ENCODE data around the gene CNTNAP2.

CNTNAP2 gene

DNA sequence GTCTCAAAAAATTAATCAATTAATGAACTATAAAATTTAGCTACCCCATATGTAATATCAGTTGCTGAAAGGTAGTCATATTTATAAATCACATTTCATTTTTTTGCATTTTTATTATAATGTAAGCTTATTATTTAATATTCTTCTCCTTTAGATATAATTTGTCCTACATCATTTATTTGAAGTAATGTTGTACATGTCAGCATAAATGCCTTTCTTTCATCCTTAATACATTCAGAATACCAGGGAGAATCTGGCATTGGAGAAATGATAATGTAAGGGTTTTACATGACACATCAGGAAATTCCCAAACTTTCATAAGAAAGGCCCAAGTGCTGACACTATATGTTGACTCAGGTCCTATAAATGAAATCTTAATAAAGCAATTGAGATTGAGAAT lies 742.1 kb downstream of the CNTNAP2 start:
- Mint-ChIP-seq H3K4me1 (no peaks in the 10 kb centered on the region), H3K27me3 (no peaks in the 10 kb centered on the region), H3K9me3 (peaks cover 7% of the 10 kb centered on the region), H3K36me3 (no peaks in the 10 kb centered on the region), H3K27ac (no peak overlapping the region), H3K4me3 (no peak overlapping the region)
- CTCF ChIA-PET = no interaction called here
- DNase-seq = no peak

DNA sequence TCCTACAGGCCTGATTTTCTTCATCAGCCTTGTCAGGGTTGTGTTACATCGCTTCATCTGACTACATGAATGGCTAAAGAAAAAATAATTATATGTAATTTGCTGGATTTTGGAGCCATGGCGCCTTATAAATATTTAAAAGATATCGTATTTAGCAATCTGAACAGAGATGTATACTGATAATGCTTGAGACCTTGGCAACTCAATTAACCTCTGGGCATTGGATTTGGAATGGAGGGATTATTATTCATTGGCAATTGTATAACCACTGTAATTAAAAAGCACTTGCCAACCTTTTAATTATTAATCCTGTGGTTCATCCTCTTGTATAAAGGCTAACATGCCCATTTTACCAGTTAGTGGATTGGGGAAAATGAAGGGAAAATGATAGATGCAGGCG lies 745.1 kb downstream of the CNTNAP2 start:
- no peak overlapping the region for H3K27ac Mint-ChIP-seq
- H3K36me3 Mint-ChIP-seq = no peaks in the 10 kb centered on the region
- CTCF ChIA-PET = no interaction called here
- H3K4me1 Mint-ChIP-seq = no peaks in the 10 kb centered on the region
- peaks cover 6% of the 10 kb centered on the region for H3K9me3 Mint-ChIP-seq
- no peak for DNase-seq
- H3K27me3 Mint-ChIP-seq = no peaks in the 10 kb centered on the region
- H3K4me3 Mint-ChIP-seq = no peak overlapping the region

DNA sequence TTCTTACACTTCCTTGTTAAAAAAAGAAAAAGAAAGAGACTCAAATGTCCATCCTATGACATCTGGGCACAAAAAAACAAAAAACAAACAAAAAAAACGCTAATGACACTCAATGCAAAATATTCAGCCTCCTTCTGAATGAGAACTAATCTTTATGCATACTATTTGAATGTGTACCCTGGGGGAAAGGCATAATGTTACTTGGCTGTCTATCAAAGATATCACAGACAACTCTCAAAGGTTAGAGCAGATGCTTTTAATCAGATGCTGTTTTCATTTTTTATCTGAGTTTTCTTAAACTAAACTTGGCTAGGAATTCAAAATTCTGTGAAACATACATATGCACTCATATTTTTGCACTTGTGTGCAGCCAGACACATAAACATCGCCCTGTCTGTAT lies 745.8 kb downstream of the CNTNAP2 start:
- CTCF ChIA-PET = no interaction called here
- Mint-ChIP-seq H3K27me3 (no peaks in the 10 kb centered on the region), H3K4me1 (no peaks in the 10 kb centered on the region), H3K9me3 (peaks cover 6% of the 10 kb centered on the region), H3K36me3 (no peaks in the 10 kb centered on the region), H3K4me3 (no peak overlapping the region), H3K27ac (no peak overlapping the region)
- DNase-seq = no peak

DNA sequence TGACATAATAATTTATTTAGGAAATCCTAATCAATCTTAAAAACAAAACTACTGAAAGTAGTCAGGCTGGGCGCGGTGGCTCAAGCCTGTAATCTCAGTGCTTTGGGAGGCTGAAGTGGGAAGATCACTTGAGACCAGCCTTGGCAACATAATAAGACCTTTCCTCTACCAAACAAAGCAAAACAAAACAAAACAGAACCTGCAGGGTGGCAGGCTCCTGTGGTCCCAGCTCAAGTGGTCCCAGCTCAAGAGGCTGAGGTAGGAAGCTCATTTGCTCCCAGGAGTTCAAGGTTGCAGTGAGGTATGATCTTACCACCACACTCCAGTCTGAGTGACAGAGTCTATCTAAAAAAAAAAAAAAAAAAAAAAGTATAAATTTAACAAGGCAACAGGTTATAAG lies 748.0 kb downstream of the CNTNAP2 start:
- H3K27ac Mint-ChIP-seq = no peak overlapping the region
- H3K4me1 Mint-ChIP-seq = no peaks in the 10 kb centered on the region
- peaks cover 6% of the 10 kb centered on the region for H3K9me3 Mint-ChIP-seq
- DNase-seq = no peak
- H3K27me3 Mint-ChIP-seq = no peaks in the 10 kb centered on the region
- CTCF ChIA-PET = no interaction called here
- no peak overlapping the region for H3K4me3 Mint-ChIP-seq
- H3K36me3 Mint-ChIP-seq = no peaks in the 10 kb centered on the region

DNA sequence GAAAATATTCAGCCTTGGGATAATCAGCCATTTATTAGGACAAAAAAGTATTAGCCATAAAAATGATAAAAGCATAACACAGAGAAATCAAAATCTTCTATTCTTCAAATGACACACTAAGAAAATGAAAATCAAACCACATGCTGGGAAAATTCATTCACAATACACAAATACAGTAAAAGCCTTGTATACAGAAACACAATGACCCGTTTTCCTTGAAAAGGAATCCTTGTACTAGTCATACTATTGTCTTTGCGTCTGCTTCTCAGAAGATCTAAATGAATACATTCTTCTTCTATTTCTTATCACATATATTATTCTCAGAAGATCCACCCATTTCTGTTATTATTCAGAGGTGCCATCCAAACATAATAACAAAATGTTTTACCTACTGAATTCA lies 749.1 kb downstream of the CNTNAP2 start:
- Mint-ChIP-seq H3K4me1 (no peaks in the 10 kb centered on the region), H3K36me3 (no peaks in the 10 kb centered on the region), H3K27ac (no peak overlapping the region), H3K27me3 (no peaks in the 10 kb centered on the region), H3K4me3 (no peak overlapping the region), H3K9me3 (peaks cover 3% of the 10 kb centered on the region)
- CTCF ChIA-PET = no interaction called here
- DNase-seq = no peak

DNA sequence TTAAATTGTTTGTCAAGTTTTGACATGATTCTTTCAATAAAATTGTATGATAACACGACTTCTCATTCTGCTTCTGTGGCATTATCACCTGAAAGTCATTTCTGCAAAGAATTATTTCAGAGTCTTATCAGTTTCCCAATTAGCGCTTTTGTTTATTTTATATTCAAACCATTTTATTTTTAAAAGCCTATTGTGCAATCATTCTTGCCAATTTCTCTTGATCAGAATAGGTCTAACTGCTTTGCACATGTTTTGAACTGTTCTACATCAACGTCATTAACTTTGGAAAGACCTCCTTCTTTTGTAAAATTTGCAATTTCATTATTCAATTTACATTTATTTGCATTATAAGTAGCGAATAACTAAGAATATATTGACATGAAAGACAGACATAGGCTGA lies 758.1 kb downstream of the CNTNAP2 start:
- Mint-ChIP-seq H3K27me3 (no peaks in the 10 kb centered on the region), H3K4me3 (no peak overlapping the region), H3K36me3 (no peaks in the 10 kb centered on the region), H3K4me1 (no peaks in the 10 kb centered on the region), H3K27ac (no peak overlapping the region), H3K9me3 (peaks cover 9% of the 10 kb centered on the region)
- CTCF ChIA-PET = no interaction called here
- no peak for DNase-seq

DNA sequence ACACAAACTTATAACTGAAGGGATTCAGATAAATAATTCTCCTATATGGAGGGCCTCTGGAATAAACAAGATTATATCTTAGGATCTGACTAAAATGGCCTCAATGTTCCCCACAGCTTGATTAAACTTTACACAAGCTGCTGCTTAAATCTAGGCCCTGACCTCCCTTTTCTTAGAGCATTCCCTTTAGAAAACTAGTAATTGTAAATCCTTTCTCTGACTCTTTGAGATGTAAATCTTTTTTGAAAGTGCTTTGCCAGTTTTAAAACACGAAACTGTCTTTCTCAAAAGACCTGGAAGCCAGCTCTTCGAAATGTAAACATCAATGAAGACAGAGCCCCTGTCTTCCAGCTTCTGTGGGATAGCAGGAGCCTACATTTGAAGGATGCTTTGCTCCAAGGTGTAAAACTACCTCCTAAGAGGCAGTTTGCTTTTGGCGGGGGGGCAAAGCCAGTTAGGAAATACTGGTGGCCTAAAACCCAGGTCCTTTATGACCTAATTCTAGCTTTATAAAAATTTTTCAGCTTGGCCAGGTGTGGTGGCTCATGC lies 758.7 kb downstream of the CNTNAP2 start:
- Mint-ChIP-seq H3K4me3 (no peak overlapping the region), H3K27ac (no peak overlapping the region), H3K9me3 (peaks cover 9% of the 10 kb centered on the region), H3K4me1 (no peaks in the 10 kb centered on the region), H3K27me3 (no peaks in the 10 kb centered on the region), H3K36me3 (no peaks in the 10 kb centered on the region)
- CTCF ChIA-PET = no interaction called here
- DNase-seq = no peak

DNA sequence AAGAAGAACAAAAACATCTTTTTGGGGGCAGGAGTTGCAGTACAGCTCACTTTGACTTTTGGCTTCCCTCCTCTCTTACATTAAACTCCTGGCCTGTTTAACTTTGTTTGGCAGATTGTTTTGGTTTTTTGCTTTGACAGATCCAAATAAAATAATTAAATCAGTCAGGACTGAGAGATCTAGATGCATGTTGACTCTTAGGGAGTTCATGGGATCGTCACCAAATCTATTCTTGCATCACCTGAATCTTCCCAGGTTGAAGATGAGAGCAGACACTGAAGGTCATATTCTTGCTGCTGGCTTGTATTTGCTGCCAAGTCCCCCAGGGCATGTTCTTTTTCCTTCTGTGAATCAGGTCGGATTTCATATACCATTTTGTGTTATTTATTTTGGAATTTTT lies 759.4 kb downstream of the CNTNAP2 start:
- H3K27ac Mint-ChIP-seq = no peak overlapping the region
- H3K9me3 Mint-ChIP-seq = peaks cover 9% of the 10 kb centered on the region
- DNase-seq = no peak
- H3K4me3 Mint-ChIP-seq = no peak overlapping the region
- no peaks in the 10 kb centered on the region for H3K27me3 Mint-ChIP-seq
- CTCF ChIA-PET = no interaction called here
- H3K4me1 Mint-ChIP-seq = no peaks in the 10 kb centered on the region
- no peaks in the 10 kb centered on the region for H3K36me3 Mint-ChIP-seq

DNA sequence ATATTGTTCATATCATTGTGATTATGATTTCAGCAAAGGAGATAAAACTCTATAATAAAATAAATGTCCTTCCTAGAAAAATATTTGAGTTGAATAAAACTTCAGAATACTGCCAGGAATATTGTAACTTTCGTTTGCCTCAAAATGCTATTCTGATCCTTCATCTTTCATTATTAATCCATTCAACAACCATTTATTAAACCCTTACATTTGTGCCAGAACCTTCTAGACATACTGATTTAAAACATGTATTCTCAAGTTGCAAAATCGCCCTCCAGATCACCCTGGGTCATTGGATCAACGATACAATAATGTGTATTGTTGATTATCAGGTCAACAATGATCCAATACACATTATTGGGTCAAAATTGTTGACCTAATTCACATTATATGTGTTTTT lies 759.8 kb downstream of the CNTNAP2 start:
- H3K36me3 Mint-ChIP-seq = no peaks in the 10 kb centered on the region
- H3K27ac Mint-ChIP-seq = no peak overlapping the region
- H3K4me3 Mint-ChIP-seq = no peak overlapping the region
- no peaks in the 10 kb centered on the region for H3K27me3 Mint-ChIP-seq
- CTCF ChIA-PET = no interaction called here
- H3K9me3 Mint-ChIP-seq = peaks cover 9% of the 10 kb centered on the region
- no peak for DNase-seq
- H3K4me1 Mint-ChIP-seq = no peaks in the 10 kb centered on the region

DNA sequence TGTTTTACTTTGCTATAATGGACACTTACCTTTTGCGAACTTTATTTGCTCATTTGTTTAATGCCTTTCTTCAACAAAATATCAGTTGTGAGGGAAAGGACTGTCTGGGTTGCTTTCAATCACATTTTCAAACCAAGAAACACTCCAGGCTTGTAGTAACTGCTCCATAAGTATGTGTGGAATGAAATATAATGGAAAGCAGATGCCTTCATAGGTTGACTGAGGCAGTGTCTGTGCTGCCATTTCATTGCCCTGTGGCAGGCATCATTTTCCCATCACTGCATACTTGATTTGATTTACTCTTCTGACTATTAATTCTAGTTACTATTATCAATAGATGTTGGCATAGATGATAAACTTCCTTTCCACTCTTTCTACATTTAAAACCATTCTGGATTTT lies 762.3 kb downstream of the CNTNAP2 start:
- no peaks in the 10 kb centered on the region for H3K4me1 Mint-ChIP-seq
- peaks cover 11% of the 10 kb centered on the region for H3K9me3 Mint-ChIP-seq
- no peaks in the 10 kb centered on the region for H3K27me3 Mint-ChIP-seq
- no peak overlapping the region for H3K4me3 Mint-ChIP-seq
- CTCF ChIA-PET = no interaction called here
- H3K27ac Mint-ChIP-seq = no peak overlapping the region
- H3K36me3 Mint-ChIP-seq = no peaks in the 10 kb centered on the region
- no peak for DNase-seq

DNA sequence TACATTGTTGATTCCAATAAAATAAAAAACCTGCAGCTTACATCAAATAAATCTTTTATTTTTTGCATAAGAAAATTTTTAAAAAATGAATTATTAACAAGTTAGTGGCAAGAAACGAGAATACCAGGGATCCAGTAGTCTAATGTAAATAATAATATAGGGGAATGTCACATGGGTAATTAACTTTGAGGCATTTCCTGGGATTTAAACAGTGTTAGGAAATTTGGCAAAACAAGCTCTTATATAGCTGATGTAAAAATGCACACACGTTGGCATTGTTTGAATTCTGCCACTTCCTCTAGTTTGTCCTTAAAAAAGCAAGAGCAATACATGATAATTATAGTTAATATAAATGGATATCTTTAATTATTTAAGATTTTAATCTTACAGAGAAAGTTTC lies 768.6 kb downstream of the CNTNAP2 start:
- peaks cover 11% of the 10 kb centered on the region for H3K9me3 Mint-ChIP-seq
- H3K27ac Mint-ChIP-seq = no peak overlapping the region
- H3K27me3 Mint-ChIP-seq = no peaks in the 10 kb centered on the region
- DNase-seq = no peak
- no peak overlapping the region for H3K4me3 Mint-ChIP-seq
- no peaks in the 10 kb centered on the region for H3K4me1 Mint-ChIP-seq
- no peaks in the 10 kb centered on the region for H3K36me3 Mint-ChIP-seq
- CTCF ChIA-PET = no interaction called here

DNA sequence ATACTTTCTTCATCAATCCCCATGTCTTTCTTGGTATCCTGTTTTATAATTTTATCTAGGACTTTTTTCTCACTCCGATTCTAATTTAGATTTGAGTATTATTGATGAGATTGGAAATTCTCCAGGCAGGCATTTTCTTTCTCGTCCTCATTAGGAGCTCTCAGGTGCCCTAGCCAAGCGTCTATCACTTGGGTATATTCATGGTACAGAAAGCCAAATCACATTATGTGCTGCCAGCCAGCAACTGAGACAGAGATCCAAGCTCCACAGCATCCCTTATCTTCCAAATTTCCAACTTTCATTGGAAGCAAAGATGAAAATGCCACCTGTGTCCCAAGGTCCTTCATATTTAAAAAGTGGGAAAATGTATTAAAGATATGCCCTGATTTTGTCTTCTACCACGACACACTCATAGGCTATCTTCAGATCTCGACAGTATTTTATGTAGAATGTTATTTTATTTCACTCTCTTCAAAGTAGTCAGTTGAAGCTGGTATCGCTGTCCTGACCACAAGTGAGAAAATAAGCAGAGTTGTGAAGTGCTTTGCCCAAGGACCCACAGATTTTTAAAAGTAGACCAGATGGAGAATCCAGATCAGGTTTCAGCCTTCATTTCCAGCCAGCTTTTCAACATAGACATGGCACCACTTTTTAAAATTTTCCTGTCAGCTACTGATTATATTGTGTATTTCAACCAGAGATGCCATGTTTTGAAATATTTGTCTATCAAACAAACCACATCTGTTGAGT lies 773.4 kb downstream of the CNTNAP2 start:
- peaks cover 7% of the 10 kb centered on the region for H3K9me3 Mint-ChIP-seq
- H3K27me3 Mint-ChIP-seq = no peaks in the 10 kb centered on the region
- H3K4me3 Mint-ChIP-seq = no peak overlapping the region
- no peaks in the 10 kb centered on the region for H3K36me3 Mint-ChIP-seq
- H3K4me1 Mint-ChIP-seq = no peaks in the 10 kb centered on the region
- no peak for DNase-seq
- H3K27ac Mint-ChIP-seq = no peak overlapping the region
- CTCF ChIA-PET = no interaction called here

DNA sequence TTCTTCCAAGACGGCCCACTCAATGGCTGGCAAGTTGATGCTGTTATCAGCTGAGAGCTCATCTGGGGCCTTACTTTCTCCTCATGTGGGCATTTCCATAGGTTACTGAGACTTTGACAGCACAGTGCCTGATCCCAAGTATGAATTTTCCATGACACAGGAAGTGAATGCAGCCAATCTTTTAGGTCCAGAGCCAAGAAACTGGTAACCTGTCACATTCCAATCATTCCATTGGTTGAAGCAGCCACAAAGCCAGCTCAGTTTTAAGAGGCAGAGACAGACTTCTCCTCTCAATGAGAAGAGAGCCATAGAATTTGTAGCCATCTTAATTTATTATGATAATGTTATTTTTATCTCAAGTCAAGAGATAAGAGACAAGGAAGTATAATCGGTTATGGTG lies 775.5 kb downstream of the CNTNAP2 start:
- CTCF ChIA-PET = no interaction called here
- DNase-seq = no peak
- Mint-ChIP-seq H3K4me1 (no peaks in the 10 kb centered on the region), H3K27me3 (no peaks in the 10 kb centered on the region), H3K36me3 (no peaks in the 10 kb centered on the region), H3K9me3 (peaks cover 7% of the 10 kb centered on the region), H3K27ac (no peak overlapping the region), H3K4me3 (no peak overlapping the region)

DNA sequence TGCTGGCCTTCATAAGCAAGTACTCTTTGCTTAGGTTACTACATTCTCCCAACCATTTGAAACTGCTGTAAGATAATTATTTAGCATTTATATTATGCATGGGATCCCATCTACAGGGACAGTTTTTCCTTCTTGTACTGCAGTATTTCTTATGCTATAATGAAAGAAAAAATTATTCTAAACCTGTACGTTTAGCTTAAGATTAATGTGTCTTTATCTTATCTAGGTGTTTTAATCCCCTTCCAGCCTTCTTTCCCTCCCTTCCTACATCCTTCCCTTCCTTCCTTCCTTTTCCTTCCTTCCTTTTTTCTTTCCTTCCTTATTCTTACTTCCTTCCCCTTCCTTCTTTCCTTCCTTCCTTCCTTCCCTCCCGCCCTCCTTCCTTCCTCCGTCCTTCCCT lies 778.3 kb downstream of the CNTNAP2 start:
- CTCF ChIA-PET = no interaction called here
- Mint-ChIP-seq H3K27me3 (no peaks in the 10 kb centered on the region), H3K4me1 (no peaks in the 10 kb centered on the region), H3K4me3 (no peak overlapping the region), H3K36me3 (no peaks in the 10 kb centered on the region), H3K27ac (no peak overlapping the region), H3K9me3 (peaks cover 9% of the 10 kb centered on the region)
- no peak for DNase-seq

DNA sequence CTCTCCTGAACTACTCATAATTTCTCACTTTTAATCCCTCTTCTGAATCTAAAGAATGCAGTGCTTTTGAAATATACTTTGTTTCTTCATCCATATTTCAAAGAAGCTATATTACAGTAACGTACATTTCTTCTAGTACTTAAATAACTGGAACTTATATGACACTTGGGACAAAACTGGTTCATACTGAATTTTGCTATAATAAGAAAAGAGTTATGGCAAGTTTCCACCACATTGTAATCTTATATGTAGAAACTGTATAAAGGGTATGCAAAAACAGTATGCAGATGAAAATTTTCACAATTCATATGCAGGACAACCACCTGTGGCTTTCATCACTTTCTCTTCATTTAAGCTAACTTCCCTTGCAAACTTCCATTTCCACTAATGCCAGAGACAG lies 785.7 kb downstream of the CNTNAP2 start:
- peaks cover 9% of the 10 kb centered on the region for H3K9me3 Mint-ChIP-seq
- H3K27ac Mint-ChIP-seq = no peak overlapping the region
- CTCF ChIA-PET = no interaction called here

DNA sequence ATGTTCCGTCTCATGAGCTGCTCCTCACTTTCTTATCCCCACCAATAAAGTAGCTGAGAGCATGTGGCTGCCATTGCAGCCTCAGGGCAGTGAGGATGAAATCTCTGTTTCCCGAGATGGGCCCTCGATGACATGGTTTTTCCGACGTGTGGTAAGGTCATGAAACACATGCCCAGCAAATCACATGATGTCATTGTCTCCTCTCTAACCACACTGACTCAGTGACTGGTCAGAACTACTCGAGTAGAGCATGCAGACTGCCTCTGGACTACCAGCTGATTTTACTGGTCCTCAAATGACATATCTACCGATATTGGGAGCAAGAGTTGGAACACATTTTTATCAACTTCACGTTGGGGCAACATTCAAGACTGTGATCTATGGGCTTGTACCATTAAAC lies 786.1 kb downstream of the CNTNAP2 start:
- no peak overlapping the region for H3K4me3 Mint-ChIP-seq
- no peaks in the 10 kb centered on the region for H3K36me3 Mint-ChIP-seq
- no peaks in the 10 kb centered on the region for H3K27me3 Mint-ChIP-seq
- H3K4me1 Mint-ChIP-seq = no peaks in the 10 kb centered on the region
- no peak overlapping the region for H3K27ac Mint-ChIP-seq
- CTCF ChIA-PET = no interaction called here
- no peak for DNase-seq
- peaks cover 9% of the 10 kb centered on the region for H3K9me3 Mint-ChIP-seq

More for the DNA sequence above, 785.7 kb downstream of the CNTNAP2 start:
- no peak for DNase-seq
- Mint-ChIP-seq H3K36me3 (no peaks in the 10 kb centered on the region), H3K4me3 (no peak overlapping the region), H3K27me3 (no peaks in the 10 kb centered on the region), H3K4me1 (no peaks in the 10 kb centered on the region)
